ENCODE data around the gene NDRG3.
"Not testable (repeated sequence)": the region's sequence is repeated elsewhere in the genome, so short reads cannot be mapped to it uniquely, and the experiment has no call there.

NDRG3 gene

GRCh38 chr20:36688630-36689029, 57.3 kb downstream of the NDRG3 start:
- DNase-seq (ENCODE audit: insufficient read length, low spot score): no peak
- no peak for FAIRE-seq
- no peak for TF ChIP-seq POLR2A (IDR thresholded peaks at IDR 0.05; ENCODE audit: low read depth, low read length)

- no peak for DNase-seq (ENCODE audit: insufficient read length, low spot score)
- TF ChIP-seq POLR2A (IDR thresholded peaks at IDR 0.05; ENCODE audit: low read depth, low read length): no peak
- FAIRE-seq: no peak
These were observed 58.0 kb downstream of the NDRG3 start for GRCh38 chr20:36687850-36688249.

- TF ChIP-seq POLR2A (IDR thresholded peaks at IDR 0.05; ENCODE audit: low read depth, low read length): no peak
- DNase-seq (ENCODE audit: insufficient read length, low spot score) (no peak), FAIRE-seq (no peak)
These were observed 58.9 kb downstream of the NDRG3 start for GRCh38 chr20:36686944-36687343.

GRCh38 chr20:36686504-36686903, 59.4 kb downstream of the NDRG3 start:
- FAIRE-seq (no peak), DNase-seq (ENCODE audit: insufficient read length, low spot score) (no peak)
- TF ChIP-seq POLR2A (IDR thresholded peaks at IDR 0.05; ENCODE audit: low read depth, low read length): no peak

GRCh38 chr20:36684747-36685146, 61.1 kb downstream of the NDRG3 start:
- TF ChIP-seq POLR2A (IDR thresholded peaks at IDR 0.05; ENCODE audit: low read depth, low read length): no peak
- FAIRE-seq (no peak), DNase-seq (ENCODE audit: insufficient read length, low spot score) (no peak)

GRCh38 chr20:36682311-36682710, 63.6 kb downstream of the NDRG3 start:
- DNase-seq (ENCODE audit: insufficient read length, low spot score) (no peak), FAIRE-seq (no peak)
- no peak for TF ChIP-seq POLR2A (IDR thresholded peaks at IDR 0.05; ENCODE audit: low read depth, low read length)

GRCh38 chr20:36677422-36677771, 68.5 kb downstream of the NDRG3 start:
- no peak for FAIRE-seq
- DNase-seq (ENCODE audit: insufficient read length, low spot score): no peak
- no peak; the same call in 1 of the 2 replicates for TF ChIP-seq POLR2A (IDR thresholded peaks at IDR 0.05; ENCODE audit: low read depth, low read length)

- TF ChIP-seq POLR2A (IDR thresholded peaks at IDR 0.05; ENCODE audit: low read depth, low read length): no peak
- DNase-seq (ENCODE audit: insufficient read length, low spot score) (no peak), FAIRE-seq (no peak)
These were observed 69.0 kb downstream of the NDRG3 start for GRCh38 chr20:36676701-36677421.

GRCh38 chr20:36675545-36675944, 70.3 kb downstream of the NDRG3 start:
- not testable (repeated sequence) for FAIRE-seq; DNase-seq (ENCODE audit: insufficient read length, low spot score)

GRCh38 chr20:36672991-36673390, 72.9 kb downstream of the NDRG3 start:
- no peak for DNase-seq (ENCODE audit: insufficient read length, low spot score)
- FAIRE-seq: no peak
- TF ChIP-seq POLR2A (IDR thresholded peaks at IDR 0.05; ENCODE audit: low read depth, low read length): no peak

- DNase-seq (ENCODE audit: insufficient read length, low spot score) (no peak), FAIRE-seq (no peak)
- no peak for TF ChIP-seq POLR2A (IDR thresholded peaks at IDR 0.05; ENCODE audit: low read depth, low read length)
These were observed 75.1 kb downstream of the NDRG3 start for GRCh38 chr20:36670665-36671357.

GRCh38 chr20:36666181-36666740, 79.6 kb downstream of the NDRG3 start:
- no peak for TF ChIP-seq POLR2A (IDR thresholded peaks at IDR 0.05; ENCODE audit: low read depth, low read length)
- no peak for DNase-seq (ENCODE audit: insufficient read length, low spot score)
- FAIRE-seq: no peak

GRCh38 chr20:36663031-36663430, 82.9 kb downstream of the NDRG3 start:
- FAIRE-seq: no peak
- DNase-seq (ENCODE audit: insufficient read length, low spot score): no peak
- no peak for TF ChIP-seq POLR2A (IDR thresholded peaks at IDR 0.05; ENCODE audit: low read depth, low read length)

GRCh38 chr20:36658300-36658699, 87.6 kb downstream of the NDRG3 start:
- DNase-seq (ENCODE audit: insufficient read length, low spot score): no peak
- TF ChIP-seq POLR2A (IDR thresholded peaks at IDR 0.05; ENCODE audit: low read depth, low read length): no peak
- no peak for FAIRE-seq

GRCh38 chr20:36656733-36657132, 89.2 kb downstream of the NDRG3 start:
- no peak for FAIRE-seq
- no peak for TF ChIP-seq POLR2A (IDR thresholded peaks at IDR 0.05; ENCODE audit: low read depth, low read length)

More at GRCh38 chr20:36656733-36657132, 89.2 kb downstream of the NDRG3 start:
- no peak for DNase-seq (ENCODE audit: insufficient read length, low spot score)
